ENCODE measurements around the gene NR6A1.
A peak's percentile ranks its signal among the peaks of the same experiment; 100 is the strongest.

NR6A1 gene

DNA sequence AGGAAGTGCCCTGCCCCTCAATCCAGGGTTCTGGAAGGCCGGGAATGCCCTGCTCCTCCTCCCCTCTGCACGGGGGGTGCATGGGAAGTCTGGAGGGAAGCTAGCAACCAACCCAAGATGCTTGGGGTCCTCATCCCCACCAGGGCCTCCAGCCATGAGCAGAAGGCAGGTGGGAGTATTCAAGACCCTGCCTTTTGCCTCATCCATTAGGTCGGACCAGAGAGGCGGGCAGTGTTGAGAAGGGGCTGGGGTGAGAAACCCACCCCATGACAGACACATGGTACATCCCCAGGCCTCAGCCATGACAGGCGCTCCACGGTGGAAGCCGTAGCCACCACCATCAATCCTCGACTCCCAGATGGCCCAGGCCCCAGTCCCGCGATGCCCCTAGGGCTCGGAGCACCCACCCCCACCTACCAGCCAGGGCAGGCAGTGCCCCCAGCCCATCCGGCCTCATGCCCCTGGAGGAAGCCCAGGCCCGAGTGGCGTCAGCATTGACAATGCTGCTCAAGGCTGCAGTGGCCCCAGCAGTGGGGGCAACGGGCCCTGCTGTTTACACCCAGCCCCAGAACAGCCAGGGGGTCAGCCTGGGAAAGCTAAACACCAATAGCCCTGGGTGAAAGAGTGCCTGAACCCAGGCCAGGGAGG lies 272.5 kb downstream of the NR6A1 start:
- DNase-seq, result no peak

DNA sequence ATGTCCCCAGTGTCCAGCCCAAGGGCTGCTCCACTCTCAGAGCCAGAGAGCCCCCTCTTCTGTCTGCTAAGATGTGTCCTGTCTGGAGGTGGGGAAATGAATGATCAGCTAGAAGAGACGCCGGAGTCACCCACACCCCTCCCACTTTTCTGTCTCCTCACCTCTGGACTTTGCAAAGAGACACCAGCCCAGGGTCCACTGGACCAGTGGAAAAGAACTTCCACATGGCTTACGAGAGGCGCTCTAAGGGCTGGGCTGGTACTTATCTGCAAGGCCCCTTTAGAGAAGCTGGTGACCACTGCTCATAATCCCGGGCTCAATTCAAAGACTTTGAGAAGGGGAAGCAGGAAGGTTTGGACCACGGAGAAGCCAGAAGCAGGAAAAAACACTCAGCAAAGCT lies 273.1 kb downstream of the NR6A1 start:
- DNase-seq, result no peak

DNA sequence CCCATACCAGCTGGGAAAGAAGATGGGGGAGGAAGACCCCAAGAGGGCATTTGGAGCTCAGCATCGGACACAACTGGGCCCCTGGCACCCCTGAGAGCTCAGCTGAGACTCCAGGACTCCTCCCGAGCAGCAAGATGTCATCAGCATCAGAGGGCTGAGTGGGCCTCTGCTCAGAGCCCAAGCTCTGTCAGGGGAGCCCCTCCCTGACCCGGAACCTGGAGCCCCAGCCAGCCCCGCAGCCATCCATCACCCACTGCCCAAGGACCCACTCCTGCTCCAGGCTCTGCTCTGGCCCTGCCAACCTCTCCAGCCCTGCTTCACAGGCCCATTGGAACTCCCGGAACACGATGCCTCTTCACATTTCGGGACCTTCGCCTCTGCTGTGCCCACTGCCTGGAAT lies 273.7 kb downstream of the NR6A1 start:
- no peak for DNase-seq

DNA sequence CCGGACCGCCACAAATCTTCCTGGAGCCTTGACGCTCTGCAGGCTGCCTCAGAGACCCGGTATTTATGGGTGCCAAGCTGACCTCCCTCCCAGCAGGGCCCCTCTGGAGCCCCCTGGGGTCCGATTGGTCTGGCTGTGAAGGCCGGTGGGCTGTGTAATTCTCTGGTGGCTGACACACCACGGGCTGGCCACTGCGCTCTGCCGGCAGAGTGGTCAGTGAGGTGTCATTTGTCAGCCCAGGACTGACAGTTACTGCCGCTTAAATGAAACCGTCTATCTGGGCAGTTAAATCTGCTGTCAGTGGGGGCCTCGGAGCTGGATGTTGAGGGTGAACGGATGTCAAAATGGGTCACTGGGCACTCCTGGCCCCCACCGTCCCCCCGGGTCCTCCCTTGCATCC lies 274.6 kb downstream of the NR6A1 start:
- DNase-seq, result no peak

DNA sequence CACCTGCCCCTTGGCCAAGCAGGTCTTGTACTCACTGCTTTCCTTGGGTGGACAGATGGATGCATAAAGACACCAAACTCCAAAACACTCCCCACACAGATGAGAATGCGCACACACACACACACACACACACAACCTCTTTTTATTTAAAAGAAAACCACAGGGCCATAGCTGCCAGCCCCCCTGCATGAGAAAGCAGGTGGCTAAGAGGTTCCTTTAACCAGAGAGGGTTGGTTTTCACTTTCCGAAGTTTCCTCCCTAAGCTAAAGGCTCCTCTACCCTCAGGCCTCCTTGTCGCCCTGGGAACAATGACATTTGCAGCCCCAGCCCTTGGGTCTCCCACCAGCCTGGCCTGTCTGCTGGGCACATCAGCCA lies 275.0 kb downstream of the NR6A1 start:
- DNase-seq, result no peak

DNA sequence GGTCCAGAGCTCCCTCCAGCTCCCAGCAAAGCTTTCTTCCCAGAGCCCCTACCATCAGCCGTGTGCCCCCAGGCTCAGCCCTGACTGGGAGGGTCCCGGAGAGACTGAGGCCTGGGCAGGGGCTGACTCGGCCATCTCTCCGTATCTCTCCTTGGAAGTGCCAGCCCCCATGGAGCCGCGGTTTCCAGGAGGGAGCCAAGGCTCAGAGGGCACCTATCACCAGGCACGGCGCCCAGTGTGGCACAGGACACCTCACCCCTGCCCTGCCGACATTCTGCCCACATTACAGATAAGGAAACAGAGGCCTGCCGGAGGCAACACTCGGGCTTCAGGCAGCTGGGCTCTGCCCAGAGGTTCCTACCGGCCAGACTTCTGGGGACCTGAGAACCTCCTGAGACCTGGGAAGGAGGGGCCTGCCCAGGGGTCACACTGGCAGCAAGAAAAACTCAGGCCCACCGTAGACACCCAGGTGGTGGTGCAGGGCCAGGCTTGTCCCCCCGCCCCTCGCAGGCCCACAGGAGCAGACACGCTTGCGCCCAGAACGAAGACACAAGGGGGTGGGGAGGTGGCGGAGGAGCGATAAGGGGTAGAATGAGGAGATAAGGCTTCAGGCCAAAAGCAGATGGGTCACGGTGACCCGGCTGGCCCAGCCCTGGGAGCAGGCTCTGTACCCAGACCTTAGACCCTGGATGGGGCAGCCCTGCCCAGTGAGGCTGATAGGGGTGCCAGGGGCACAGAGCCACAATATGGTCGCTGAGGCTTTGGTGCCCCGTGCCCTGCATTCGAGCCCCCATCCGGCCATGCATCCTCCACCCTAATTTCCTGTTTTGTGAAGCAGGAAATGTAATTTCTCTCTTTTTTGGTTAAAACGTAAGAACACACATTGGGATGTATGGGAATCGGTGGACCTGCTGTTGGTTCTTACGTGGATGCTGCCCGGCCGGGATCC lies 275.7 kb downstream of the NR6A1 start:
- DNase-seq, result no peak

DNA sequence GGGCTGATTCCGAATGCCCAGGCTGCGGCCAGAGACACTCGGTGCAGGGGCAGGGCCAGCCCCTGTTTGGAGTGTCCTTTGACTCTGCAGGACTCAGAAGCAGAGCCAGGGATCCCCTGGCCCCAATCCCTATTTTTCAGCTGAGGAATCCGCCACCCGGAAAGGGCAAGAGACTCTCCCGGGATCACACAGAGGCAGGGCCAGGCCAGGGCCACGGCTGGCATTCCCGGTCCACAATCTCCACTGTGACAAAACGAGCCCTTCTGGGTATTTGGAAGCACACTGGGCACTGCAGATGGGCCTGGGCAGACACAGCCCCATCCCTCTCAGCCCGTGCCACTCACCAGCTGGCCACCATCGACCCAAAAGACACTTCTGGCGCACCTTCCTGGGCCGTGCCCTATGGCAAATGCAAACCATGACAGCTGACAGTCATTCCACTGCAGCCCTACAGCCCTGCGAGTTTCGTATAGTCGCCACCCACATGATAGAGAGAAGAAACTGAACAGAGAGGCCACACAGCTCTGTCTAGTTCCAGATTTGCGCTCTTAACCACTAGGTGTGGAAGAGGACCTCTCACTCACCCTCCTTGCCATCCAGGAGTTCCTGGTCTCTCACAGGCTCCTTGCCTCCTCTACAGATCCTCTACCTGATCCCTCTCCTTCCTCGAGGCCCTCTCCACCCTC lies 277.2 kb downstream of the NR6A1 start:
- DNase-seq, result no peak

DNA sequence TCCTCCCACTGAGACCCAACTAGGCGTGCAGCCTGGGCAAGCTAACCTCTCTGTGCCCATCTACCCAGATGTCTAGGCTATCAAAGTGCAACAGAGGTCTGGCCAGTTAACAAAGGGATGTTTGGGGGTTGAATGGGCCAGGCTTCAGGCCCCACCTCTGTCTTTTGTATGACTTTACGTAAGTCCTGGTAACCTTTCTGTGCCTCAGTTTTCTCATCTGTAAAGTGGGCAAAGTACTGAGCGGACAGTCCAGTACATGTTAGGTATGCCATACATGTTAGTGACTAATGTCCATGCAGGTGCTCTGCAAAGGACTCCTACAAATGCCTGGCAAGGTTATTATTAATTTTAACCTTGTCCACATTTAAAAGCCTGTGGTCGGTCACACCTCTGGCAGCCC lies 277.9 kb downstream of the NR6A1 start:
- no peak for DNase-seq

DNA sequence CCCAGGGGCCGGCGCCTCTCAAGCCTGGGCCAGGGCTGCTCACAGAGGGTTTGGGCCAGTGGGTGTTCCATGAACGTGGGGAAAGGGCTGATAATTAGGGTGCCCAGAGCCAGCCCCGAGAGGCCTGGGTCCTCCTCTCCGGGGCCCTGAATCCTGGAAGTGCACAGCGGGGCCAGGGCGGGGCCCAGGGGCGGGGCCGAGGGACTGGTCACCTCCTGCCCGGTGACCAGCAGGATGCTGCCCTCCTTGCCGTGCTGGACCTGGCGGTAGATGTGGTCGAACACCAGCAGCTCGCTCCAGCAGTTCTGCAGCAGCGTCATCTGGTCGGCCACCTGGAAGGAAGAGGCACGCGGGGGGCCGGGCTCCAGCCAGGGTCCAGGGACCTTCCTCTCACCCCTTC lies 278.3 kb downstream of the NR6A1 start:
- no peak for DNase-seq

DNA sequence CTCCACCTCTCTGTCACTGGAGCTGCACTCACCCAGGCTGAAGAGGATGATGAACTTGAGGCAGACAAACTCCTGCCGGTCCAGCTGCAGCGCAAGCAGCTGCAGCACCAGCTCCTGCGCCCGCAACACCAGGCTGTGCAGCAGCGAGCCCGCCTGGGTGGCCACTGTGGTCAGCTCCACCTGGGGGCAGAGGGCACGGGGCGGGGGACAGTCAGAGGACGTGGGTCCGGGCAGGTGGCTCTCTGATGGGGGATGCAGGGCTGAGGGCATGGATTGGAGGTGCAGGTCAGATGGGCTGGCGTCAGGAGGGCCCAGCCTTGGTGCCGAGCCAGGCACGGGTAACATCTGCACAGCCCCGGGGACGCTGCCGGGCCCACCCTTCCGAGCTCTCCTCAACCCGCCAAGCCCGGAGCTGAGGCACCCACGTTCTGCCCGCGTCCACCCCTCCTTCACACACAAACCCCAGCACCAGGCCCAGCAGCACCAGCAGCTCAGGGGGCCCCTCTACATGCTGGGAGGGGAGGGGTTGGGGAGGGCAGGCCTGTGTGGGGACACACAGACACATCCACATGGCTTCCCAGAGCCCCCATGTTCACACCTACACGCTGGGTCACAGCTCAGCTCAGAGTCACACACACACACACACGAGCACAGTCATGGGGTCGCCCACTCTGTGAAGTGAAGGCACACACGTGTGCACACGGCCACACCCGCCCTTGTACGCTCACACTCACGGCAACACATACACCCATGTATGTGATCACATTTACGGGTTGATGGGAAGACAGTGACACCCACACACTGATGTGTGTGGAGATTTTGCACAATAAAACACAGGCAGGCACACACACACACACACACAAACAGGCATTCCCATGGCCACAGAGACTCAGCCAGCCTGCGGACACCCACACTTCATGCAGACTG lies 279.8 kb downstream of the NR6A1 start:
- DNase-seq, result no peak

DNA sequence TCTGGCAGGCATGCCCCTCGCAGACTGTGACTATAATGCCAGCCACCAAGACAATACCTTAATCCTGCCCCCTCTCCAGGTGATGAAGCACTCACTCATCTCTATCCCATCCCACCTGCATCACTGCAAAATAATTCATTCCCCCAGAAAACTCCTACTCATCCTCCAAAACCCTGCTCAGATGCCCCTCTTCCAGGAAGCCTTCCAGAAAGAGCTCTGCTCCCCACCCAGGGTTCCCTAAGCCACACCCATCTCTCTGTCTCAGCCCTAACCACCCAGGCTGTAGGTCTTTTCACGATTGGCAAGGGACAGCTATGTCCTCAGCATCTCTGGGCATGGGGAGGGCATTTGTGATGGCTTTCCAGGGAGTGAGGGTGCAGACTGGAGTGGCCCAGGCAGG lies 281.1 kb downstream of the NR6A1 start:
- no peak for DNase-seq

DNA sequence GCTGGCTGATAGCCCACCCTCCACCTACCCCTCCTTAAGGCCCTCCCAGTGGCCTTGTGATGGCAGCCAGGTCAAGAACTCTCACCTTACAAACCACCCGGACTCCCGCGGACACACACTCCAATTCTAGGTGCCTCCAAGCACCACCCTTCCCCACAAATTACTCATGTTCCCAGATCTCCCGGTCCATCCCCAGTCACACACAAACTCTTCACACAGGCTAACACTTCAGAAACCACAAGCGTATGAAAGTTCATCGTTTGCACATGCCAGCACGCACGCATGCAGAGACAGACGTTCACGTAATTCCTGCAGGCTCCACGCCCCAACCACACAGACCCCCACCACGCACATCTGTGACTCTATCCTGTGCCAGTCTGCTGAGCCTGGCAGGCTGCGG lies 281.9 kb downstream of the NR6A1 start:
- peak; percentile 42 for DNase-seq

DNA sequence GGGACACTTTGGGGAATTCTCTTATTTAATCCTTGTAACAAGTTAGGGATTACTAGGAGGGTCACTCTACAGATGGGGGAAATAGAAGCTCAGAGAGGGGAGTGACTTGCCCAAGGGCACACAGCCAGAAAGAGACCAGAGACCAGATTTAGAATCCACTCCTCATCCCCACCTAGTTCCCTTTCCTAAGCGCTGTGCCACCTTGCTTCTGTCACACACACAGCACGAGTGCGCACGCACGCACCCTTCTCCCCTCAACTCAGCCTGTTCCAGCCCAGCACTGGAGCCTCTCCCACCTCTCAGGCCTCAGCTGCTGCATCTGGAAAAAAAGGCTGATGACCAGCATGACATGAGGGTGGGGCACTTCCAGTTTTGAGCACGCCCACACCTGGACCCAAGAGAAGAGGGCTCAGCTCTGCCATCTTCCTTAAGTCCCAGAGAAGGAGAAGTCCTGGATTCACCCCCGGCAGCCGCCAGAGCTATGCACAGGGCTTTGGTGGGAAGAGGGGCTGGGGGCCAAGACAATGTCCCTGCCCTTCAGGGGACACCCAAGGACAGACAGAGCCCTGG lies 282.4 kb downstream of the NR6A1 start:
- peak; percentile 11 for DNase-seq

DNA sequence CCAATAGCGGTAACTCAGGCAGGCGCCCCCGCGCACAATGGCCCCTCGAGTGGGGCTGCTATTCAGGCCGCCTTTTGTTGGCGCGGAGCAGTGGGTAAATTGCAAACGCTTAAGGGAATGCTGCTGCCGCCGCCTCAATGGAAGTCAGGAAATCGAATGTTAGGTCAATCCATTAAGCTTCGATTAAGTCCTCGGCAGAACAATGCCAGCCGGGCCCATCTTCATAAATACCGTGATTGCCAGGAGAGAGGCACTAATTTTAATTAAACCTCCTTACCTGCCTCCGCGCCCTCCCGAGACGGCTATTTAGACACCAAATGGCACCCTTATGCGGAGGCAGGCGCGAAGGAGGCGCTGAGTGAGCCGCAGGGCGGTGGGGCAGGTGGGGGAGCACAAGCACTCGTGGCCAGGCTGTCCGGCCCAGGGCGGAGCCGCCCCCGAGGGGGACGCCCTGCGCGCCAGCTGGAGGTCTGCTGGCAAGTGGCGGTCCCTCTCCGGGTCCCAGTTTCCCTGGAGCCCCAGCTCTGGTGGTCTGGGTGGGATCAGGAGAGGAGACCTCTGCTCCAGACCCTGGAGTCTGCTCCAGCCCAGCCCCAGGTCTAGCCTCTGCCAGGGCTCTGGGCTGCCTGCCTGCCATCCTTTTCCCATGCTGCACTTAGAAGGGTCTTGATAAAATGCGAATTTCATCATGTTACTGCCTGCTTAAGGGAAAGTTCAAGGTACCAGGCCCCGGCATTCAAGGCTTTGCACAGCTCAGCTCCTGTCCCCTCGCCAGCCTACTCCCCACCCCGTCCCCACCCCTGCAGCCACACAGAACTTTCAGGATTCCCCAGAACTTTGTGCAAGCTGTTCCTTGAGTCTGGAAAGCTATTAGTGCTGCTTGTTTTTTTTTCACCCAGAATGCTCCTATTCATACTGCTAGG lies 283.6 kb downstream of the NR6A1 start:
- no peak for DNase-seq

DNA sequence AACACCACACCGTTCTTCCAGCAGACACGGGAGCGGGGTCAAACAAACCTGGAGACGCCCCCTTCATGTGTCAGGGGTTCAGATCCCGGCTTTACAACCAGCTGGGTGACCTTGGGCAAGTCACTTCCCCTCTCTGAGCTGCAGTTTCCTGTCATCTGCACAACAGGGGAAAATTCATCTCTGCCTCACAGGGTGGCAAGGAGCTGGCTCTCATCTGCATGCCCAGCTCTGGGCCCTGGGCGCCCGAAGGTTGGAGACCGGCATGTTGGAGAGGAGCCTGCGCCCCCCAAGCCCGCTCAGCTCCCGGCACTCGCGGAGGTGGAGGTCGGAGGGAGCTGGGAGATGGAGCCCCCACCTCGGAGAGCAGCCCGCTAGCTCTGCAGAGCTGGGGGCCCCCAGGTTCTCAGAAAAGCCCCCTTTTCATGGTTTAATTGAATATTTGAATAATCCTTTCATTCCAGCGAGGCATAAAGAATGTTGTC lies 284.3 kb downstream of the NR6A1 start:
- no peak for DNase-seq

DNA sequence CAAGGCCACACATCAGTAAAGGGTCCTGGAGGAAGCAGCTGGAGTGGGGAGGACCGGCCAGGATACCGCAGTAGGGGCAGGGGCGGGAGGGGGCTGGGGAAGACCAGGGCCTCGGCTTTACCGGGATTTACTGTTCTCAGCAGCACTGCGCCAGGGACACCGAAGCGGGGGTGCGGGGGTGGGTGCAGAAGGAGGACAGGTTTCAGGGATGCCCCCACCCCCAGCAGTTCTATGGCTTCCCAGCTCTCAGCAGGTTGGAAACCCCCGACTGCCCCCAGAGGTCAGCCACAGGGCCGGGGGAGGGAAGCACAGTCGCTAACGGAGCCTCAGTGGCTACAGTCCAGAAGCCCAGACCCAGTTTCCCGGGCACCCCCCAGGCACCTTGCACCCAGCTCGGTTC lies 285.2 kb downstream of the NR6A1 start:
- DNase-seq, result no peak

DNA sequence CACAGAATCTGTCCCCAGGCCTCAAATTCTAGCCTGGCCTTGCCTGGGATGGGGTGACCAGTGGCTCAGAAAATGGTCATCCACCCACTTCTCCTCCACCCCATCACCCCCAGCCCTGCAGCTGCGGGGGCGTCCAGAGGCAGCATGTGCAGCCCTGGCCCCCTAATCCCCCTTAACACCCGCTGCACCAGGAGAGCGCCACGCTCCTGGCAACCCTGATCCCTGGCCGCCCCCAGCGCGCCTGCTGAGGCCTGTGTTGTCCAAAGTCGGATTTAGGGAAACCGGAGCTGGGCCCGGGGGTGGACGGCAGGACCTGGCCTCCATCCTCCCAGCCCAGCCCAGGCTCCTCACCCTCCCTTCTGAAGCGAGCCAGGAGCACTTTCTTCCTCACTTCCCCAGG lies 285.9 kb downstream of the NR6A1 start:
- no peak for DNase-seq

DNA sequence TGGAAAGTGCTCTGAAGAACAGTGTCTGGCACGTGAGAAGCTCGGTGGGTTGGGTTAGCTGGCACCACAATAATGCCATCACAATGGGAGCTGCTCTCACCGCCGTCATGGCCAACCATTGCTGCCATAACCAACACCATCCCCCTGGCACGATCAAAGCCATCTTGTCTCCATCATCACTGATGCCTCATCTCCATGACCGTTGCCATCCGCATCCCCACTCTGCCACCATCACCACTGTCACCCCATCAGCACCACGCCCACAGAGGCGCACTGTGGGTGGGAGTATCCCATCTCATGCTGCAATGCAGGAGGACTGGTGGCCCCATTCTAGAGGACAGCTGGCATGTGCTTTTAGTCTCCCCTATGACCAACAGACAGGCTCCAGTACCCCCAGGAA lies 287.6 kb downstream of the NR6A1 start:
- DNase-seq, result no peak

DNA sequence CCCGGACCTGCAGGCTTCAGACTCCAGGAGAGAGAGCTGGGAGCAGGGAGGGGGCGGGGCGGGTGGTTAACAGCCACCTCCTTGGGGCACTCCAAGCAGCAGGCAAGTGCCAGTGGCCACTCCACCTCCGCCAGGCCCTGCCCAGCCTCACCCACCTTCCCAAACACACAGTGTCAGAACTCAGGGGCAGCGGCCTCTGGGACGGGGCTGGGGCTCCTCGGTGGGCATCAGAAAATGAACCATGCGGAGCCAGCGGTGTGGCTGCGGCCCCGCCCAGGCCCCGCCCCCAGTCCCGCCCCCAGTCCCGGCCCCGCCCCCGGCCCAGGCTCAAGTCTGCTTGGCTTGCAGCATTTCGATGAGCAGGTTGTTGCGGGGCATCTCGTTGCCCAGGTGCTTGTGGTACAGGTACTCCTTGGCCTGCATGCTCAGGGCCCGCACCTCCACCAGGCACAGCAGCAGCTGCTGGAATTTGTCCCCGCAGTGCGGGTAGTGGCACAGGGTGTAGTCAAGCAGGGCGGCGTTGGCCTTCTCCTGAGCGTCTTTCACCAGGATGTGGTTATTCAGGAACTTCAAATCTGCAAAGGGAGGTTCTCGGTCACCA lies 288.6 kb downstream of the NR6A1 start:
- DNase-seq, result no peak

DNA sequence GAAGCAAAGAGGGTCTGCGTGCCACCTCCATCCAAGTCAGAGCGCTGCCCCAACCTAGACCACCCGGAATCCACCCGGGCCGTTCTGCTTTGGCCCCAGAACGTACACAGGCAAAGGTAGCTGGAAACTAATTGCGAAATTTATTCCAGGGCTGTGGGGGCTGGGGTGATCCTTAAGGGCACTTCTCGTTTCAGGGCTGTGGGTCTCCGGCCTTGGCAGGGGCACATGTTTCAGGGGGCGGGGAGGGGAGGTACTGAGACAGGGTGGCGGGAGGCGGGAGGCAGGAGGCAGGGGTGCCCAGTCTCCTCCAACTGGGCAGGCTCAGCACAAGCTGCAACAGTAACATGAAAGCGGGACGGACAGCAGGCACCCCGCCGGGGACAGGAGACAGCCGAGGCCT lies 290.0 kb downstream of the NR6A1 start:
- DNase-seq, result no peak

DNA sequence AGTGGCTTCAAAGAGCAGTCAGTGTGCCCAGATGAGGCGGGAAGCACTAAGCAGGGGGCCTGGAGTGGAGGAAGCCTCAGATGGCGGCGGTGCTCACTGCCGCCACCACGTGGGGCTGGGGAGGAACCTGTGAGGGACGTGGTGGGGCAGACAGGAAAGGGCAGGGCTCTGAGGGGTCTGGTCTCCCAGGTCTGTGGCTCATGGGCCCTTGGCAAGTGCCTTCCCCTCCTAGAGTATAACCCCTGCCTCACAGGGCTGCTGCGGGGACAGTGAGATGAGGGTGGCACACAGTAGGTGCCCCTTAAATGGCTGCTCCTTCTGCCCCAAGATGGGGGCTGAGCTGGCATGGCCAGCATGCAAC lies 290.5 kb downstream of the NR6A1 start:
- DNase-seq, result no peak

Measured in DMS79 treated with DMSO at 0.1 percent for 48 hours (cell line).